Activated T-helper 17 cell treated with anti-CD3 and anti-CD28 coated beads, Interleukin-2, amount 50 U/mL, for 72 hours (primary cell): ENCODE results near the gene OR2A42. TPM values are rescaled to one million over a fixed set of nuclear protein-coding genes. Genes with fewer than 3 reads are reported as not detected.
"Not testable (repeated sequence)": the region's sequence is repeated elsewhere in the genome, so short reads cannot be mapped to it uniquely, and the experiment has no call there.

Experiments used
- ATAC-seq: fragments of 150-1000 bp; cut with Tn5 transposase; replicated peaks from 2 replicates; pipeline ENCODE4 v1.10.0; 2021; ENCODE audit warnings: mild to moderate bottlenecking, moderate library complexity
- H3K27ac Mint-ChIP-seq: one replicate; pipeline ENCODE4 v1.8.0; 2022; ENCODE audit warnings: mixed read lengths
- H3K27me3 Mint-ChIP-seq: one replicate; pipeline ENCODE4 v1.8.0; 2022; ENCODE audit warnings: mixed read lengths
- H3K36me3 Mint-ChIP-seq: one replicate; pipeline ENCODE4 v1.8.0; 2022; ENCODE audit warnings: low read depth, mild to moderate bottlenecking, mixed read lengths
- H3K4me1 Mint-ChIP-seq: one replicate; pipeline ENCODE4 v1.8.0; 2022; ENCODE audit warnings: mixed read lengths
- H3K4me3 Mint-ChIP-seq: one replicate; pipeline ENCODE4 v1.8.0; 2022; ENCODE audit warnings: mild to moderate bottlenecking, mixed read lengths
- H3K9me3 Mint-ChIP-seq: one replicate; pipeline ENCODE4 v1.8.0; 2022; ENCODE audit warnings: mixed read lengths
- total RNA-seq, 2 donors: library from RNA; stranded (reverse); gene quantifications; one replicate each; pipeline ENCODE4 v1.2.3, GENCODE V29; 2022

OR2A42 gene
- total RNA-seq, 2 donors from 2014 or later, result not detected

DNA sequence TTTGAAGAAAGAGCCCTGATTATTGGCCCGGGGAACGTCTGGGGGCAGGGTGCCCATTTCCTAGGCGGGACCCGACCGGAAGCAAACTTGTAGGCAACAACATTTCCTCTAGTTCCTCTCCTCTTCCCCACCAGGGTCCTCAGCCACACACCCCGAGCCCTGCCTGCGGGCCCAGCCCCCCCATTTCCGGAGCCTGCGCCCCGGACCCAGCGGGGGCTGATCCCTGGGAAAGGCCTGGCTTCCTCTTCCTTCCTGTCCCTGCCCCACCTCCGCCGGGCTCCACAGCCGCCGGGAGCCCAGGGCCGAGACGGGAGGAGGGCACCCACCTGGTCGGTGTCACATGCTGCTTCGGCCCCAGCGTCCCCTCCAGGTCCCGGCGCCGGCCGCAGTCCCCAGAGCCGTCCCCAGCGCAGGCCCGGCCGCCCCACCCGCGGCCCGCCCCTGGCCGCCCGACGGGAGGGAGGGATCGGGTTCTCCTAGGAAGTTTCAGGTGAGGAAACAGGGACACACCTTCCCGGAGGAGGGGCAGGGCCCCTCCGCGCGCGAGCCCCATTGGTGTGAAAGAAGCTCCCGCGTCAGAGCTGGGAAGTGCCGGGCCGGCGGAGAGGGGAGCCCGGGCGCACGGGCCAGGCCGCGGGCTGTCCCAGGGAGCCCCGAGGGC is 44.1 kb downstream of the OR2A42 start, which contains the start of gene ARHGEF35:
Gene ARHGEF35, minus strand, starts transcription at position 622 of the 661 bp plus-strand sequence. CDS start 7,450 bp downstream, outside the sequence.
- H3K36me3 Mint-ChIP-seq, H3K4me1 Mint-ChIP-seq, H3K27me3 Mint-ChIP-seq, H3K27ac Mint-ChIP-seq, H3K9me3 Mint-ChIP-seq: not testable (repeated sequence)
- H3K4me3 Mint-ChIP-seq, result peak within 1 kb of the TSS; percentile 47
- ATAC-seq, result peak; percentile 75

GRCh38 chr7:144194453-144194852 is 45.0 kb downstream of the OR2A42 start:
- not testable (repeated sequence) for H3K27me3 Mint-ChIP-seq, H3K27ac Mint-ChIP-seq, H3K36me3 Mint-ChIP-seq, ATAC-seq, H3K4me3 Mint-ChIP-seq, H3K9me3 Mint-ChIP-seq, H3K4me1 Mint-ChIP-seq

- not testable (repeated sequence) for H3K27ac Mint-ChIP-seq, H3K4me3 Mint-ChIP-seq, H3K9me3 Mint-ChIP-seq, H3K4me1 Mint-ChIP-seq, H3K36me3 Mint-ChIP-seq, H3K27me3 Mint-ChIP-seq
- peak; percentile 2 for ATAC-seq
Measured at GRCh38 chr7:144193782-144194181, 45.6 kb downstream of the OR2A42 start.

GRCh38 chr7:144188578-144189171 is 50.7 kb downstream of the OR2A42 start:
- H3K27ac Mint-ChIP-seq, H3K36me3 Mint-ChIP-seq: not testable (repeated sequence)

DNA sequence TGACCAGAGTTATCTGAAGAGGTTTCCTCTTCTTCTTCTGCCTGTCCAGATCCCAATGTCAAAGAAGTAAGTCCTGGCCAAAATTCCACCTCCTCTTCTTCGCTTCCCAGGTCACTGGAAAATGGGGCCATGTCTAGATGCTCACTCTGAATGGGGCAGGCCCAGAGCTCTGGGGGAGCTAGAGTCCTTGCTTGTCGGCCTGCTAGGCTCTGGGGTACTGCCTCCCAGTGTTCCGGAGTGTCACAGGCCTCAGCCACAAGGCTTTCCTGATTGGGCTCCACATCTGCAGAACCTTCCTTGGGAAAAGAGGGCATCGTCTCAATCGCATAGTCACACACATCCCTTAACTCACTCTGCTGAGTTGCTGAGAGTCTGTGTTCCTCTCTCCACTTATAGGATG is 51.6 kb downstream of the OR2A42 start:
- not testable (repeated sequence) for H3K27ac Mint-ChIP-seq, H3K9me3 Mint-ChIP-seq, H3K4me1 Mint-ChIP-seq, H3K36me3 Mint-ChIP-seq, H3K27me3 Mint-ChIP-seq, ATAC-seq, H3K4me3 Mint-ChIP-seq

More at GRCh38 chr7:144188578-144189171, 50.7 kb downstream of the OR2A42 start:
- peak; percentile 61 for ATAC-seq
- H3K27me3 Mint-ChIP-seq, H3K9me3 Mint-ChIP-seq, H3K4me3 Mint-ChIP-seq, H3K4me1 Mint-ChIP-seq: not testable (repeated sequence)

DNA sequence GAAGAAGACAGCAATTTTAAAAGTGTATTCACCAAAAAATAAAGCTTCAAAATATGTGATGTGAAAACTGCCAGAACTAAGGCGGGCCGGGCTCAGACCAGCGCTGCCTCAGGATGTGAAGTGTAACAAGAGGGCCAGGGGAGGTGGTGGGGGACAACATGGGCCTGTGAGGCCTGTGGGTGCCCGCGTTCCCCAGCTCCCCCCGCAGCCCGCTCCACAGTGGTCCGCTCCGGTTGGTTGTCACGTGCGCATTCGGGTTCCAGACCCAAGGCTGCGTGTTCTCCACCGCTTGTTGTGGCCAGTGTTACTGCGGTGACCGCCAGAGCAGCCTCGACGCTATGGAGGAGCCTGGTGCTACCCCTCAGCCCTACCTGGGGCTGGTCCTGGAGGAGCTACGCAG is 56.2 kb downstream of the OR2A42 start, which contains the start of gene CTAGE4:
Gene CTAGE4, plus strand, starts transcription at position 301 of the 400 bp plus-strand sequence. Its CDS starts 38 bp downstream, at position 339.
- not testable (repeated sequence) for H3K4me1 Mint-ChIP-seq, ATAC-seq, H3K27ac Mint-ChIP-seq, H3K4me3 Mint-ChIP-seq, H3K36me3 Mint-ChIP-seq, H3K27me3 Mint-ChIP-seq, H3K9me3 Mint-ChIP-seq

- not testable (repeated sequence) for ATAC-seq
- H3K27me3 Mint-ChIP-seq, result peaks cover 16% of the 10 kb centered on the region
Measured at GRCh38 chr7:144179165-144179479, 60.3 kb downstream of the OR2A42 start.

GRCh38 chr7:144178380-144179164 is 60.8 kb downstream of the OR2A42 start:
- H3K27me3 Mint-ChIP-seq, result peaks cover 16% of the 10 kb centered on the region
- H3K9me3 Mint-ChIP-seq, H3K27ac Mint-ChIP-seq, H3K4me3 Mint-ChIP-seq, H3K4me1 Mint-ChIP-seq, H3K36me3 Mint-ChIP-seq: not testable (repeated sequence)
- ATAC-seq, result peak; percentile 78

More at GRCh38 chr7:144179165-144179479, 60.3 kb downstream of the OR2A42 start:
- not testable (repeated sequence) for H3K36me3 Mint-ChIP-seq, H3K9me3 Mint-ChIP-seq, H3K27ac Mint-ChIP-seq, H3K4me3 Mint-ChIP-seq, H3K4me1 Mint-ChIP-seq

Other genes starting within 250 kb of the OR2A42 start
- not detected for gene OR6B1, start 239.3 kb downstream of the OR2A42 start, total RNA-seq
- gene OR2A5, start 190.7 kb downstream of the OR2A42 start, total RNA-seq, result not detected
- gene OR2A25, start 169.8 kb downstream of the OR2A42 start, total RNA-seq, result not detected
- not detected for gene OR2A12, start 153.3 kb downstream of the OR2A42 start, total RNA-seq
- gene OR2A2, start 130.0 kb downstream of the OR2A42 start, total RNA-seq, result not detected
- not detected for gene OR2A14, start 116.4 kb downstream of the OR2A42 start, total RNA-seq
- gene CTAGE4, start 56.1 kb downstream of the OR2A42 start, total RNA-seq, result 1 to 10 TPM; 1.1 to 4.2 TPM
- gene ARHGEF35, start 43.8 kb downstream of the OR2A42 start, total RNA-seq, result 1 to 10 TPM; 1.1 to 5.1 TPM
- gene OR2A7, start 25.2 kb upstream of the OR2A42 start, total RNA-seq, result 1 to 10 TPM in 1 of 2 donors, under 1 TPM in 1; 0.80 to 5.3 TPM
- under 1 TPM; 0.28 to 0.61 TPM for gene CTAGE8, start 29.7 kb upstream of the OR2A42 start, total RNA-seq
- under 1 TPM in 1 of 2 donors, not detected in 1; 0.05 TPM for gene OR2A1, start 72.8 kb upstream of the OR2A42 start, total RNA-seq
- 10 to 100 TPM in 1 of 2 donors, 1 to 10 TPM in 1; 8.2 to 17.6 TPM for gene ARHGEF5, start 115.8 kb upstream of the OR2A42 start, total RNA-seq
- not detected for gene NOBOX, start 164.1 kb upstream of the OR2A42 start, total RNA-seq